Fibroblast of lung (primary cell): ENCODE results near the gene FGFR2. TPM values are rescaled to one million over a fixed set of nuclear protein-coding genes. Genes with fewer than 3 reads are reported as not detected.

ENCODE experiments used
- DNase-seq, 2 donors: peaks; one replicate each; pipeline versions ENCODE4 v3.0.0 to v3.0.0-alpha.2; 2010; ENCODE audit warnings: low read depth in 2 of 2
- H2AFZ ChIP-seq: 2 replicates; pipeline ENCODE4 v1.5.1; 2012; ENCODE audit warnings: low read length, control low read depth, inconsistent platforms
- H3K27ac ChIP-seq: 2 replicates; pipeline ENCODE4 v1.5.1; 2011; ENCODE audit warnings: low read length, control low read depth; ENCODE audit not compliant: insufficient read depth
- H3K27me3 ChIP-seq: 2 replicates; pipeline ENCODE4 v1.5.1; 2011; ENCODE audit warnings: mild to moderate bottlenecking, low read length; ENCODE audit not compliant: control insufficient read depth, insufficient read depth
- H3K36me3 ChIP-seq: 2 replicates; pipeline ENCODE4 v1.5.1; 2011; ENCODE audit warnings: low read length; ENCODE audit not compliant: control insufficient read depth, insufficient read depth
- H3K4me1 ChIP-seq: 2 replicates; pipeline ENCODE4 v1.5.1; 2011; ENCODE audit warnings: low read length; ENCODE audit not compliant: control insufficient read depth, insufficient read depth; ENCODE audit errors: extremely low read depth
- H3K4me2 ChIP-seq: 2 replicates; pipeline ENCODE4 v1.5.1; 2011; ENCODE audit warnings: low read length, control low read depth; ENCODE audit not compliant: insufficient read depth; ENCODE audit errors: extremely low read depth
- H3K4me3 ChIP-seq, 4 experiments: fragments of 200-600 bp in 1 of 4; sonication (generic) in 1 of 4; replicated peaks in 1 of 4; 2 replicates each; pipeline ENCODE4 v1.5.1; 2011 to 2016; ENCODE audit warnings: low read length in 4 of 4, low read depth in 3 of 4, mild to moderate bottlenecking in 3 of 4, control low read depth in 2 of 4, inconsistent platforms in 1 of 4, mixed read lengths in 1 of 4; ENCODE audit not compliant: insufficient read depth in 1 of 4; ENCODE audit errors: control extremely low read depth in 1 of 4
- H3K79me2 ChIP-seq: 2 replicates; pipeline ENCODE4 v1.5.1; 2012; ENCODE audit warnings: mild to moderate bottlenecking, low read length, inconsistent platforms; ENCODE audit not compliant: control insufficient read depth, insufficient read depth
- H3K9ac ChIP-seq: 2 replicates; pipeline ENCODE4 v1.5.1; 2011; ENCODE audit warnings: mild to moderate bottlenecking, low read length, control low read depth; ENCODE audit not compliant: insufficient read depth
- H3K9me3 ChIP-seq: 2 replicates; pipeline ENCODE4 v1.5.1; 2012; ENCODE audit warnings: low read depth, low read length; ENCODE audit not compliant: control insufficient read depth, insufficient read depth
- H4K20me1 ChIP-seq: 2 replicates; pipeline ENCODE4 v1.5.1; 2011; ENCODE audit warnings: low read length; ENCODE audit not compliant: control insufficient read depth, insufficient read depth; ENCODE audit errors: extremely low read depth
- EZH2 ChIP-seq: IDR thresholded peaks from 2 replicates; pipeline ENCODE4 v1.5.1; 2012; ENCODE audit warnings: low read length, control low read depth, mild to moderate bottlenecking; ENCODE audit errors: missing control alignments
- polyA plus RNA-seq, 2 donors: library from polyadenylated mRNA; depleted of rRNA in 1 of 2; stranded (reverse) in 1 of 2; unstranded in 1 of 2; fragments of >200 nt; gene quantifications; 2 replicates each; pipeline ENCODE4 v1.2.1, GENCODE V29; 2011 to 2012; ENCODE audit warnings: missing spikeins in 1 of 2
- total RNA-seq: library from RNA; depleted of rRNA; stranded (reverse); fragments of >200 nt; gene quantifications from 2 replicates; pipeline ENCODE4 v1.2.1, GENCODE V29; 2014
- TF ChIP-seq, protein P1 (sequence below), 2 donors: IDR thresholded peaks in 1 of 2; conservative IDR thresholded peaks in 1 of 2; 1 replicate in 1 of 2; 2 replicates in 1 of 2; pipeline ENCODE4 v1.5.1; 2011 to 2012; ENCODE audit warnings: low read length in 2 of 2, control low read depth in 1 of 2, inconsistent platforms in 1 of 2, low read depth in 1 of 2, mild to moderate bottlenecking in 1 of 2

The FGFR2 gene
- total and polyA plus RNA-seq, 2 donors (not counting 1 experiment from before 2014, with no cell fraction given), result 0.10 to 0.17 TPM

DNA sequence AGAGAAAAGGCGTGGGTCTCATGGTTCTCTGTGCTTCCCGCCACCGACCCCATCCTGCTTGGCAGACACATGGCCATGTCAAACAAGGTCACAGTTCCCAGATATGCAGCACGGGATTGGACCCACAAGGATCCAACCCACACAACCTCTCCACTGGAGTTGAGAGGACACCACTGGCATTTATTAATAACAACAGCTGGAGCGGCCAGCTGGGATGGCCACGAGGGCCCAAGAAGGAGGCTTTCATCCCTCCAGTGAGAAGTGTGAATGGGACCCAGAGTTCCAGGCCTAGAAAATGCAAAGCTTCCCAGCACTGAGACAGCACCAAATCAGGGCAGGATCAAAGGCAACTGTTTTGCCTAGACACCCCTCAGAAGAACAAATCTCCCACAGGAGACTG is 31.5 kb downstream of the FGFR2 start:
- no peak for DNase-seq
- TF ChIP-seq, protein P1, sequence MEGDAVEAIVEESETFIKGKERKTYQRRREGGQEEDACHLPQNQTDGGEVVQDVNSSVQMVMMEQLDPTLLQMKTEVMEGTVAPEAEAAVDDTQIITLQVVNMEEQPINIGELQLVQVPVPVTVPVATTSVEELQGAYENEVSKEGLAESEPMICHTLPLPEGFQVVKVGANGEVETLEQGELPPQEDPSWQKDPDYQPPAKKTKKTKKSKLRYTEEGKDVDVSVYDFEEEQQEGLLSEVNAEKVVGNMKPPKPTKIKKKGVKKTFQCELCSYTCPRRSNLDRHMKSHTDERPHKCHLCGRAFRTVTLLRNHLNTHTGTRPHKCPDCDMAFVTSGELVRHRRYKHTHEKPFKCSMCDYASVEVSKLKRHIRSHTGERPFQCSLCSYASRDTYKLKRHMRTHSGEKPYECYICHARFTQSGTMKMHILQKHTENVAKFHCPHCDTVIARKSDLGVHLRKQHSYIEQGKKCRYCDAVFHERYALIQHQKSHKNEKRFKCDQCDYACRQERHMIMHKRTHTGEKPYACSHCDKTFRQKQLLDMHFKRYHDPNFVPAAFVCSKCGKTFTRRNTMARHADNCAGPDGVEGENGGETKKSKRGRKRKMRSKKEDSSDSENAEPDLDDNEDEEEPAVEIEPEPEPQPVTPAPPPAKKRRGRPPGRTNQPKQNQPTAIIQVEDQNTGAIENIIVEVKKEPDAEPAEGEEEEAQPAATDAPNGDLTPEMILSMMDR (conservative IDR thresholded peaks at IDR 0.05 in 1 of 2, IDR thresholded peaks at IDR 0.05 in 1 of 2; ENCODE audit: low read depth in 1 of 2, low read length in 2 of 2), result no peak
- no peak for TF ChIP-seq EZH2
- Histone ChIP-seq H3K79me2 (no peaks in the 10 kb centered on the region), H4K20me1 (no peaks in the 10 kb centered on the region), H3K4me2 (no peak overlapping the region), H3K4me3 (no peak overlapping the region), H2AFZ (no peak overlapping the region), H3K9ac (no peak overlapping the region), H3K27me3 (no peaks in the 10 kb centered on the region), H3K36me3 (no peaks in the 10 kb centered on the region), H3K9me3 (no peaks in the 10 kb centered on the region), H3K4me1 (no peaks in the 10 kb centered on the region), H3K27ac (no peak overlapping the region)

GRCh38 chr10:121559326-121560026 is 38.8 kb downstream of the FGFR2 start:
- DNase-seq, result no peak

DNA sequence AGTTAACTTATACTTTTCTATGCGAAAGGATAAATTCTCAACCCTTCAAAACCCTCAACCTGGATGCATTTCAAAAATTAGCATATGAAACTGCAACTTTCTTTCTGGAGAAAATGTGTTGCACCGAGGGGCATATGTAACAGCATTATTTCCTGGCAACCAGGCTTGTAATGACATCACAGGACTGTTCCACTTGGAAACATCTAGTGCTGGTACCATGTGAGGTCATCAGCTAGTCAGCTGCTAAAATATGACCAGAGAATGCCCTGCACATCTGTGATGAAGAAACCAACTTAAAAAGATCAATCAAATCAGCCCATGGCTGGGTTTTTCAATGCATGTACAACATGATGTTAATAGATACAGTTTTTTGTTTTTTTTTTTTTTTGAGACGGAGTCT is 40.0 kb downstream of the FGFR2 start:
- no peak overlapping the region for H3K4me2 ChIP-seq
- no peak overlapping the region for H3K4me3 ChIP-seq
- no peaks in the 10 kb centered on the region for H3K27me3 ChIP-seq
- H3K4me1 ChIP-seq, result no peaks in the 10 kb centered on the region
- H3K36me3 ChIP-seq, result no peaks in the 10 kb centered on the region
- no peak for DNase-seq
- H2AFZ ChIP-seq, result no peak overlapping the region
- H3K79me2 ChIP-seq, result no peaks in the 10 kb centered on the region
- no peak overlapping the region for H3K9ac ChIP-seq
- no peaks in the 10 kb centered on the region for H3K9me3 ChIP-seq
- H3K27ac ChIP-seq, result no peak overlapping the region
- TF ChIP-seq, protein P1 (conservative IDR thresholded peaks at IDR 0.05 in 1 of 2, IDR thresholded peaks at IDR 0.05 in 1 of 2; ENCODE audit: low read depth in 1 of 2, low read length in 2 of 2), result no peak
- no peak for TF ChIP-seq EZH2
- no peaks in the 10 kb centered on the region for H4K20me1 ChIP-seq

More at GRCh38 chr10:121559326-121560026, 38.8 kb downstream of the FGFR2 start:
- TF ChIP-seq, protein P1 (conservative IDR thresholded peaks at IDR 0.05 in 1 of 2, IDR thresholded peaks at IDR 0.05 in 1 of 2; ENCODE audit: low read depth in 1 of 2, low read length in 2 of 2), result no peak
- no peak for TF ChIP-seq EZH2
- no peaks in the 10 kb centered on the region for H3K27me3 ChIP-seq
- no peaks in the 10 kb centered on the region for H3K36me3 ChIP-seq
- H2AFZ ChIP-seq, result no peak overlapping the region
- H3K4me3 ChIP-seq, result no peak overlapping the region
- no peaks in the 10 kb centered on the region for H3K79me2 ChIP-seq
- H3K27ac ChIP-seq, result no peak overlapping the region
- no peak overlapping the region for H3K4me2 ChIP-seq
- H3K4me1 ChIP-seq, result no peaks in the 10 kb centered on the region
- H4K20me1 ChIP-seq, result no peaks in the 10 kb centered on the region
- no peaks in the 10 kb centered on the region for H3K9me3 ChIP-seq
- no peak overlapping the region for H3K9ac ChIP-seq
